SU-DHL-6 (cell line): Measurements from ENCODE around the gene GPR78.

ENCODE experiments used
- CTCF ChIP-seq: fragments of 200-600 bp; sonication (generic); IDR thresholded peaks from one replicate; pipeline ENCODE4 v1.5.1; 2017; ENCODE audit warnings: antibody characterized with exemption, mild to moderate bottlenecking, low read length, moderate library complexity; ENCODE audit not compliant: insufficient read depth, poor library complexity, severe bottlenecking
- EZH2phosphoT487 ChIP-seq: fragments of 200-600 bp; sonication (generic), shearing (Covaris generic); conservative IDR thresholded peaks from 2 replicates; pipeline ENCODE4 v1.6.1; 2018; ENCODE audit warnings: mild to moderate bottlenecking, antibody characterized with exemption, low read length, moderate library complexity, mixed read lengths

DNA sequence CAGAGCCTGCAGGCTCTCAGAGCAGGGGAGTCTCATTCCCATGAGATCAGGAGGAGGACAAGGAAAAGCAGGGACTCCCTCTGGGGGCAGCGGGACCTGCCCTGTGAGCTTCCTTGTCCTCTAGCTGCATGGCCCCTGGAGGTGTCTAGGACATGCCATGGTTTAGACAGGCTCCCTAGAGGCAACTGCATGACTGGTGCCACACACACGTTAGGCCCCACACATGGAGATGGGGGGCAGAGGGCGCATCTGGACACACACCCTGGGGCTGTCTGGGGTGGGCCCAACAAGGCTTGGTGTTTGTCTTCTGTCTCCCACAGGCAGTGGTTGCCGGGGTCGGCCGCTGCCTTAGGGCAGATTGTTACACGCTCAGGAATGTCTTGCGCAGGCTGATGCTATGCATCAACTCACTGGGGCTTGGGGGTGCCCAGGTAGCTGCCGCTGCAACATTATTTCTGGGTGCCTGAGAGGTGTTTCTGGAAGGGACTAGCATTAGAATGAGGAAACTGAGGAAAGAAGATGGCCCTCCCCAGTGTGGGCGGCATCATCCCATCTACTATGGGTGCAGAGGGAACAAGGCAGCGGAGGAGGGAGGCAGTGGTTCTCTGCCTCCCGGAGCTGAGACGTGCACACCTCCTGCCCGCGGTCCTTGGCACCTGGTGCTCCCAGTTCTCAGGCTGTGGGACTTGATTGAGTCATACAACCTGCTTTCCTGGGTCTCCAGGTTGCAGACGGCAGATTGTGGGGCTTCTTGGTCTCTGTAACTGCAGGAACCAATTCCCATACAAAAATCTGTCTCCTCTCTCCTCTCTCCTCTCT, 32.1 kb upstream of the GPR78 start:
- TF ChIP-seq CTCF (no peak), EZH2phosphoT487 (no peak)
